Measurements from ENCODE around the gene MEGF6.

Gene MEGF6

GRCh38 chr1:3539707-3540425 lies 71.4 kb downstream of the MEGF6 start:
- no peak for DNase-seq (ENCODE audit: low spot score)

GRCh38 chr1:3537359-3537758 lies 73.9 kb downstream of the MEGF6 start:
- no peak for DNase-seq (ENCODE audit: low spot score)

GRCh38 chr1:3536420-3537195 lies 74.7 kb downstream of the MEGF6 start:
- no peak for DNase-seq (ENCODE audit: low spot score)

- no peak for DNase-seq (ENCODE audit: low spot score)
These were observed 75.6 kb downstream of the MEGF6 start for GRCh38 chr1:3535732-3536131.

GRCh38 chr1:3534803-3535637 lies 76.3 kb downstream of the MEGF6 start:
- DNase-seq (ENCODE audit: low spot score) = no peak

GRCh38 chr1:3533067-3534048 lies 78.0 kb downstream of the MEGF6 start:
- no peak for DNase-seq (ENCODE audit: low spot score)

GRCh38 chr1:3531928-3532327 lies 79.4 kb downstream of the MEGF6 start:
- DNase-seq (ENCODE audit: low spot score) = no peak

- DNase-seq (ENCODE audit: low spot score) = no peak
These were observed 80.1 kb downstream of the MEGF6 start for GRCh38 chr1:3530926-3531818.

- DNase-seq (ENCODE audit: low spot score) = no peak
These were observed 81.0 kb downstream of the MEGF6 start for GRCh38 chr1:3530086-3530925.

- DNase-seq (ENCODE audit: low spot score) = no peak
These were observed 82.1 kb downstream of the MEGF6 start for GRCh38 chr1:3529099-3529729.

- DNase-seq (ENCODE audit: low spot score) = no peak
These were observed 83.5 kb downstream of the MEGF6 start for GRCh38 chr1:3527774-3528173.

- DNase-seq (ENCODE audit: low spot score) = no peak
These were observed 85.5 kb downstream of the MEGF6 start for GRCh38 chr1:3525551-3526482.

GRCh38 chr1:3524556-3525203 lies 86.6 kb downstream of the MEGF6 start:
- no peak for DNase-seq (ENCODE audit: low spot score)

- DNase-seq (ENCODE audit: low spot score) = no peak
These were observed 87.3 kb downstream of the MEGF6 start for GRCh38 chr1:3523980-3524379.

GRCh38 chr1:3522564-3523265 lies 88.6 kb downstream of the MEGF6 start:
- no peak for DNase-seq (ENCODE audit: low spot score)

GRCh38 chr1:3522112-3522511 lies 89.2 kb downstream of the MEGF6 start:
- DNase-seq (ENCODE audit: low spot score) = no peak

GRCh38 chr1:3521426-3521825 lies 89.9 kb downstream of the MEGF6 start:
- no peak for DNase-seq (ENCODE audit: low spot score)

Data from hematopoietic multipotent progenitor cell treated with erythropoietin and hydrocortisone succinate and interleukin-3 and kit ligand, for 17 days (in vitro differentiated cells).